A204.1 (cell line): ENCODE data around the gene NUP153.

Source experiments
- FAIRE-seq: peaks from 2 replicates; lab custom pipeline; 2012; peaks lifted over from hg19 to GRCh38; lab: Jason Lieb, UNC

The NUP153 gene

GRCh38 chr6:17656644-17657043 lies 50.1 kb downstream of the NUP153 start:
- FAIRE-seq, result no peak

- FAIRE-seq, result no peak
Observed at GRCh38 chr6:17656092-17656491, 50.6 kb downstream of the NUP153 start.

GRCh38 chr6:17653198-17653882 lies 53.4 kb downstream of the NUP153 start:
- FAIRE-seq, result no peak

GRCh38 chr6:17650656-17651309 lies 55.9 kb downstream of the NUP153 start:
- no peak for FAIRE-seq

GRCh38 chr6:17648745-17649144 lies 58.0 kb downstream of the NUP153 start:
- no peak for FAIRE-seq

- FAIRE-seq, result peak; percentile 29
Observed at GRCh38 chr6:17640477-17640917, 66.2 kb downstream of the NUP153 start.

- FAIRE-seq, result no peak
Observed at GRCh38 chr6:17638212-17638715, 68.5 kb downstream of the NUP153 start.

GRCh38 chr6:17635568-17635967 lies 71.2 kb downstream of the NUP153 start:
- FAIRE-seq, result no peak

- FAIRE-seq, result no peak
Observed at GRCh38 chr6:17633465-17634188, 73.1 kb downstream of the NUP153 start.

- no peak for FAIRE-seq
Observed at GRCh38 chr6:17632934-17633333, 73.8 kb downstream of the NUP153 start.

- FAIRE-seq, result no peak
Observed at GRCh38 chr6:17630511-17631073, 76.1 kb downstream of the NUP153 start.

GRCh38 chr6:17629824-17630510 lies 76.8 kb downstream of the NUP153 start:
- no peak for FAIRE-seq

GRCh38 chr6:17628873-17629272 lies 77.9 kb downstream of the NUP153 start:
- FAIRE-seq, result no peak

- FAIRE-seq, result no peak
Observed at GRCh38 chr6:17624396-17624795, 82.3 kb downstream of the NUP153 start.

GRCh38 chr6:17622144-17622543 lies 84.6 kb downstream of the NUP153 start:
- no peak for FAIRE-seq

- no peak for FAIRE-seq
Observed at GRCh38 chr6:17621003-17621402, 85.7 kb downstream of the NUP153 start.

GRCh38 chr6:17615794-17616193 lies 90.9 kb downstream of the NUP153 start:
- FAIRE-seq, result no peak

GRCh38 chr6:17612048-17612447 lies 94.7 kb downstream of the NUP153 start:
- FAIRE-seq, result no peak

- FAIRE-seq, result no peak
Observed at GRCh38 chr6:17610835-17611234, 95.9 kb downstream of the NUP153 start.

- no peak for FAIRE-seq
Observed at GRCh38 chr6:17606606-17607005, 100.1 kb downstream of the NUP153 start.

- FAIRE-seq, result no peak
Observed at GRCh38 chr6:17602888-17603287, 103.8 kb downstream of the NUP153 start.

- FAIRE-seq, result no peak
Observed at GRCh38 chr6:17601386-17601703, 105.4 kb downstream of the NUP153 start.
